ENCODE measurements around the gene RLN2.

The RLN2 gene

DNA sequence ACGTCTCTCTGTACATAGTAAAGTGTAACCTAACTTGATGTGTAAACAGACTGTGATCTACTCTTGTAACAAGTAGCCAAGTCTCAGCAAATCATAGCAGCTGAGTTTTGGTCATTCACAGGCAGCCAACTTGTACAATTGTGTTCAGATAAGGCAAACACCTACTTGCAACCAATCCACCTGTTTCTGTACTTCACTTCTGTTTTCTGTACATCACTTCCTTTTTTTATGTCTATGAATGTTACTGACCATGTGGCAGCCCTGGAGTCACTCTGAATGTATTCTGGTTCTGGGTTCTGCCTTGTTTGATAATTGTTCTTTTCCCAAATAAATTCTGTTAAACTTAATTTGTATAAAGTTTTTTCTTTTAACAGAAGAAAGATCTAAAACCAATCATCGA is 26.0 kb downstream of the RLN2 start:
- in situ Hi-C loops (cut with MboI; ENCODE audit: low pct_unique_long_range_greater_than_20kb, low sequenced_read_pairs), result loop anchor here (25.0 kb wide), 1 partner anchor 91 kb away; the partner anchor contains the start of gene INSL6
- peak; percentile 12 for DNase-seq

DNA sequence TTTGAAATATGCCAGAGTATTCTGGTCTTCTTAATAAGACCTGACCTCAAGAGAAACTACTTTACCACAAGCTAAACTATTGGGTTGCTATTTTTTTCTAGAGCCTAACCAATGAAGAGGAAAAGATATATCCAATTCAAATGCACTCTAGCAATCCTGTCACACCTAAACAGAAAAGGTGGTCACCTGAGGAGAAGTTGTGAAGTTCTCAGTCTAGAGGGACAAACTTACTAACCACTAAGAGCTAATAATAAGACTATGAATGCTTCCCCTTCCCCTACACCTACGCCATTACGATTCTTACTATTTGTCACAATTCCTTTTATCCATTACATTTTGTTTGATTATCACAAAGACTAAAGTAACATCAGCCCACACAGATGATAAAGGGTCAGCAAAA is 29.7 kb downstream of the RLN2 start:
- DNase-seq, result no peak
- in situ Hi-C loops (cut with MboI; ENCODE audit: low pct_unique_long_range_greater_than_20kb, low sequenced_read_pairs), result loop anchor here (25.0 kb wide), 1 partner anchor 87 kb away; the partner anchor contains the start of gene INSL6

DNA sequence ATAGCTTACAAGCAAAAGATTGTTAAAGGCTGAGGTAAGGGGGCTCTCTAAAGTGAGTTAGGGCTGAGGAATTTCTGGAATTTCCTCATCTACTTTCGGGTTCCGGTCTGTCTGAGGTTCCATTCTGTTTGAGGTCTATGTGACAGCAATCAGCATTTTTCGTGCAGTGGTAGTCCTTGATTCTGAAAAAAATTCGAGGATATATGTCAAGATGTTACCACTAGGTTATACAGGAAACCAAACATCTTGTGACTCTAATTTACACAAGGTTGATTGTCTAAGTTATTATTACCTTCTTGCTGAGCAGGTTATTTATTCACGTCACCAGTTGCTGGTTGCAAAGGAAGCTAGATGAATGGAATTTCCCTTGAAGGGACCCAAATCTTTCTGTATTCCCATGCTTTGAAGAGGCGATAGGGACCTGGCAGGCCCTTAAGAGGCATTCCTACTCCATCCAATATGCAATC is 35.2 kb downstream of the RLN2 start:
- no peak for DNase-seq
- in situ Hi-C loops (cut with MboI; ENCODE audit: low pct_unique_long_range_greater_than_20kb, low sequenced_read_pairs), result no loop called here

DNA sequence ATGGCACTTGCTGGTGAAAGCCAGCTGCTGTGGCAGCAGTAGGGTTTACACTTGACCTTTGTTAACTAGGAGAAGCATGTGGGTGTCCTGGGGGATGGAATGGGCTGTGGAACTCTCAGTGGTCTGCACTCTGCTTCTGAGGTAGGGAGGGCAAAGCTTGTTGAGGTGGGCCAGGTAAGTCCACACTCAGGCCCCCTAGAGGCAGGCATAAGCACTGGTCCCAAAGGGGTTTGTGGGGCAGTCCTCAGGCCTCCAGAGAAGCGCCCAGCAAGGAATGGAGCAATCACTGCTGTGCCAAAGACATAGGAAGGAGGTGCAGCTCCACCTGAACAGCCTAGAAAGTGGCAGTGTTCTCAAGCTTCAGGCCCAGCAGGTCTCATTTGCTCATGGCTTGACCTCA is 38.6 kb downstream of the RLN2 start:
- DNase-seq, result no peak
- in situ Hi-C loops (cut with MboI; ENCODE audit: low pct_unique_long_range_greater_than_20kb, low sequenced_read_pairs), result no loop called here

DNA sequence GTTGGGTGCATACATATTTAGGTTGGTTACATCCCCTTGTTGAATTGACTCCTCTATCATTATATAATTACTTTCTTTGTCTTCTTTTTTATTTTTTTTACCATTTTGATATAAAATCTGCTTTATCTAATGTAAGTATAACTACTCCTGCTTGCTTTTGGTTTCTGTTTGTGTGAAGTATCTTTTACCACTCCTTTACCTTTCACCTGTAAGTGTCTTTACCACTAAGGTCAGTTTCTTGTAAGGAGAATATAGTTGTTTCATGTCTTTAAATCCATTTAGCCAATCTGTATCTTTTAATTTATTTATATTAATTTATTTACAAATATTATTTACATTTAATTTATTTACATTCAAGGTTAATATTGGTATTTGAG is 40.3 kb downstream of the RLN2 start:
- in situ Hi-C loops (cut with MboI; ENCODE audit: low pct_unique_long_range_greater_than_20kb, low sequenced_read_pairs), result no loop called here
- no peak for DNase-seq

DNA sequence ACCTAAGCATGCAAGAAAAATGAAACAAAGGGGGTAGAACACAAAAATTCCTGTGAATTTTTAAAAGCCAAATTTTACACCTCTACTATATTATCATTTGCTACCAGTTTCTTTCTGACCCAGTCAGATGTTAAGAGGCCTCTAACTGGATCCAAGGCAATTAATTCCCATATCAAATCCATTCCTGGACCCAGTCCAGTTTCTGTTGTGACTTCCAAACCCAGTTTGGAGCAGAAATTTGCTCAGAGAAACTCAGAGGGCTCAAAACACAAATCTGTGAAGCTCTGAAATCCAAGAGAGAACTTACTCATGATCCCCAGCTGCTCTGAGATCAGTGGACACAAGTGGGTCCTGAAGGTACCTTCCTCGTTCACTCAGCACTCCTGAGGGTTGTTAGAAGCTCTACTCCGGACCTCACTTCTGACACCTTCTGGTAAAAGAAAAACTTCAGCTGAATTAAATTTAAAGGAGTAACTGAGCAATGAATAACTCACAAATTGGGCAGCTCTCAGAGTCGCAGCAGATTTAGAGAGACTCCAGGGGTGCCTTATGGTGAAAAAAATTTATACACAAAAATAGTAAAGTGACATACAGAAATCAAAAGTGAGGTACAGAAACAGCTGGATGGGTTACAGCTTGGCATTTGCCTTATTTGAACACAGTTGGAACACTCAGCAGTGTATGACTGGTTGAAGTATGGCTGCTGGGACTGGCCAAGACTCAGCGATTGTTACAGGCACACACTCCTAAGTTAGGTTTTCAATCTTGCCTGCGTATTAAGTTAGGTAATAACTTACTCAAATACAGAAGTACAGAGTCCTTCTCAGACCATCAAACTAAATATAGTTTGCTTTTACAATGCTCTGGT is 40.9 kb downstream of the RLN2 start:
- peak; percentile 15 for DNase-seq
- in situ Hi-C loops (cut with MboI; ENCODE audit: low pct_unique_long_range_greater_than_20kb, low sequenced_read_pairs), result no loop called here
